Kasumi-1 (cell line): Measurements from ENCODE around the gene TGFBI.

Experiments used
- DNase-seq, 2 experiments: peaks; one replicate each; lab custom pipeline; 2025; lab: John Stamatoyannopoulos, UW

Gene TGFBI

DNA sequence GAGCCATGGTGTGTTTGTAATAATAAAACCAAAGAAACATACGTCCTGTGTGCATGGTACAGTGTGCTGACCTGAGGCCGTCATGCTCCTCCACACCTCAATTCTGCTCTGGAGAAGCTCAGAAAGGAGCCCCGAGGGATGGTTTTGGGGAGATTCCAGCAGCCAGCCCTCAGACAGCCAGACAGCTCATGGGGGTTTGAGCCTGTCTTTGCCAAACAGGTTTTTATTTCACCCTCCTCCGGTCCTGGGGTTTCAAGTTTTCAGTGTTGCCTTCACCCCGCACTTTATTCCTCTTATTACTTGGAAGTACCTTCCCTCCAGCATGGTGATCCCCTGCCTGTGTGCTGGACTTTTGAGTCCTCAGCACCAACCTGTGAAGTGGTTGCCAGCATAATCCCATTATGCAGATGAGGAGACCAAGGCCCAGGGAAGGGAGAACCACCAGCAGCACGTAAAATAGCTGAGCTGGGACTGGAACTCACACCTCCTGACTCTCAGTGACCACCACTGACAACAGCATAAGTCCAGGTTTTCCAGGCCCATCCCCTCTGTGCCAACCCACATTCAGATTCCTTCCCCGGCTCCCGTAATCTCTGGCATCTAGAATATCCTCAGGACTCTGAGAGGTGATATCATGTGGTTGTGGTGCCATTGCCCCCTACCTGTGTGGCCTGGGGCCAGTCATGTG is 35.1 kb downstream of the TGFBI start:
- no peak for DNase-seq

GRCh38 chr5:136064510-136064909 is 35.7 kb downstream of the TGFBI start:
- DNase-seq: no peak

DNA sequence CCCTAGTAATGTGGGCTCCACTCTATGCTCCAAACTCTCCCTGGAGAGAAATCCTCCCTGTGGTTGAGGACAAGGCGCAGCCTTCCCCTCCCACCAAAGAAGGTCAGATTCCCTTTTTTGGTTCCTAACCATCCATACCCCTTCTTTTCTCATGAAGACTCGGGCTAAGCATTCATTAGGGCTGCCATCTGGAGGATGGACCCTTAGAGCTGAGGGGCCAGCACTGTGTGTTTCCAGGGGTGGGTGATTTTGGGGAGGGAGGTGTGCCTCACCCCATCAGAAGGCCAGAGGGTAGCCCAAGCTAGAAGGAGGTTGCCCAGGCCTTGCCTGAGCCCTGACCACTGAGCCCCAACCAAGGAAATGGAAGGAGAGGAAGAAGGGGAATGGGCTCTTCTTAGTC is 36.8 kb downstream of the TGFBI start:
- DNase-seq: no peak

GRCh38 chr5:136066661-136067271 is 38.0 kb downstream of the TGFBI start:
- no peak for DNase-seq

DNA sequence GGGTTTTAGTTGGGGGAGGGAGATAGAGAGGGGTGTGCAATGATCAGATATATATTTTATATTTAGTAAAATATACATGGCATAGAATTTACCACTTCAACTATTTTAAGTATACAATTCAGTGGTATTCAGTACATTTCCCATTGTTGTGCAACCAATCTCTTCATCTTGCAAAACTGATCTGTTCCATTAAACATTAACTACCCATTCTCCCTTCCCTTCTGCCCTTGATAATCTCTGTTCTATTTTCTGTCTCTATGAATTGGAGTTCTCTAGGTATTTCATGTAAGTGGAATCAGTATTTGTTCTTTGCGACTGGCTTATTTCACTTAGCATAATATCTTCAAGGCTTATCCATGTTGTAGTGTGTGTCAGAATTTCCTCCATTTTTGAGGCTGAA is 38.6 kb downstream of the TGFBI start:
- DNase-seq: no peak

DNA sequence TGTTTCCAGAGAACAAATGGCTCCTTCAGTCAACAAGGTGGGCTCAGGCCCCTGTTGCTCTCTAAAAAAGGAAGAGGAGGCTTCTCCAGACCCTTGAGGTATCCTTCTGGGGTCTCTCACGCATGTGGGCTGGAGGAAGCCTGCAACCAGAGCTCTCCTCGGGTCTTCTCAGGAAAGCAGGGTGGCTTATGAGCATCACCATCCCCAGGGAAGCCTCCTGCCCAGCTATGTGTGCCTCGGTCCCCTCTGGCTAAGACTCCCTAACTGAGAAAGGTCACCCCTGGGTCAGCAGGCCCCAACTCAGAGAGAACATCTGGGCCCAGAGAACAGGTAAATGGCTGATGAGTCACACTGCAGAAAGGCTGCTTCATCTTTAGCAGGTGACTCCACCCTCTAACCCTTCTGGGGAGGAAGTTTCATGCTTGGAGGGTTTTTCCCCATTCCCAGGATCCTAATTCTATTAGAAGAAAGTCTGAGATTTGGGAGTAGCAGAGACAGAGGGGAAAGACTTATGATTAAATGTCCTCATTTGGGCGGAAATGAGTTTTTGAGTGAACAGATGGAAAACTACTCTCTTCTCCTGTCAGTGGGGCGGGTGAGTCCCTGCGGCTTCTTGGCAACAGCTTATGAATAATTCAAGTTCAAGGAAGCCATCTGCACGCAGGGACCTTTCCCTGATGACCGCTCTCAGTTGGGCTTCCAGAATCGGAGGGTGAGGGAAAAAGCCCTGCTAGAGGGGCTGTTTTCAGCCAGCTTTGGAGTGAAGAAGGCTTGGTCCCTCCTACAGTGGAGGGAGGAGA is 41.9 kb downstream of the TGFBI start:
- DNase-seq: no peak

DNA sequence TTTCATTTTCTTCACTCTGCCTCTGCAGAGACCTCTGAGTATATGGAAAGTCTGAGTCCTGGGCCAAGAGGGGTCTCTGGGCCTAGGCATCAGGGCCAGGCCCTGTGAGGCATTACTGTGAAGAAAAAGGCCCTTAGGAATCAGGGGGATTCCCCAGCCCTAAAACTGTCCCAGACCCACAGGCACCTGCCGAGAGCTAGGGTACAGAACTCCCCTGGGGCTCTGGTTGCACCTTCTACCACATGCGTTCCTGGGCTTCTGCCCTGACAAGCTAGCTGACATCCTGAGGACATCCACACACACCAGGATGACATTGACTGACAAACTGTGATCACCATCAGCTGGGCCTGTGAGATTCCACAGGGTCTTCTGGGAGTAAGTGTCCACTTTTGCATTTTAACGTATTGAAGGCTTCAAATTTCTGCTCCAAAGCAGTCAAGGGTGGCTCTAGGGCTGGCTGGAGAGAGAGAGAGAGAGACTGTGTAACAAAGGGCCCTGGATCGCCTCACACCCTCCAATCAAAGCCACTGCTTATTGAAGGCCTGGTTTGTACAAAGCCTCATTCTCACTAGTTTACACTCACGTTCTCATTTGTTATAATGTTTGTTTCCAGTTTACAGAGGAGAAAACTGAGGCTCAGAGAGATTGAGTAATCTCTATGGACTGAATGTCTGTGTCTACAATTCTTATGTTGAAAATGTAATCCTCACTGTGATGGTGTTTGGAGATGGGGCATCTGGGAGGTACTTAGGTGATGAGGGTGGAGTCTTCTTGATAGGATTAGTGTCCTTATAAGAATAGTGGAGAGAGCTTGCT is 45.1 kb downstream of the TGFBI start:
- no peak for DNase-seq

DNA sequence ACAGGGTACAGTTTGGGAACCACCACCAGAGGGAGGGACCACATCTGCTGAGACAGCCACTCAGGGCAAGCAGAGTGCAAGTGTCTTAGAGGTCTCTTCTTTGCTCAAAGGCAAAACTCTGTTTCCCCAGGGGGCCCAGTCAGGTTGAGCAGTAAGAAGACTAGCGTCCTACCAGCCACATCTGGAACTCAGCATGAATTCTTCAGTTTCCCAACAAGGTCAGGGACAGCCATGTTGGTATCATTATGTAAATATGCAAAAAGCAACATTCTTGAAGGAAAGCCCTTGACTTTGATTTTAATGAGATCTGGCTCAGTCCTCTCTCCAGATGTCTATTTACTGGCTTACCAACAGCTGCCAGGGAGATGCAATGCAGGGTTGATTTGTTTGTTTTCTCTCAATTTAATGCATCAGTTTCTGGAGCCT is 46.7 kb downstream of the TGFBI start:
- no peak for DNase-seq

GRCh38 chr5:136076067-136076466 is 47.3 kb downstream of the TGFBI start:
- DNase-seq: no peak

DNA sequence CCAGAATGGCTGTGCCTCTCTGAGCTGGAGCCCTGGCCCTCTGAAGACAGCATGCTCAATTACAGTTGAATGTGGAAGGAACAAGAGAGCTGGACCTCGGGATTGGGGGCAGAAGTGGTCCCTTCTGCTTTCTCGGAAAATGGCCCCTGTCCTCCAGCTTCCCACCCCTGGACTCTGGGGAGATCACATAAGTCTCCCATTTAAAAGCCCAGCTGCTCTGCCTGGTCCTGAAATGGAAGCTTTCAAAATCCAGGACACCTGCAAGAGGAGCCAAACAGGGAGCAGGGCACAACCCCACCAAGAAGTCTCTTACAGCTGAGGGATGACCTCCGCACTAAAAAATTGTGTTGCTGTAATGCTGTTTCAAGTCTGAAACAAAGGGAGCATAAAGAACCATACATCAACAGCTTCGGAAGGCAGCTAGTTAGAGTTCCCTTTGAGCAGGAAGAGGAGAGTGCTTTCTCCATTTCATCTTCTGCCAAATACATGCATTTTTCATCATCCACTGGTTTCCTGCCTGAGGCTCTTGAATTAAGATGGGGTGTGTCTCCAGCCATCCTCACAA is 48.2 kb downstream of the TGFBI start:
- DNase-seq: no peak

DNA sequence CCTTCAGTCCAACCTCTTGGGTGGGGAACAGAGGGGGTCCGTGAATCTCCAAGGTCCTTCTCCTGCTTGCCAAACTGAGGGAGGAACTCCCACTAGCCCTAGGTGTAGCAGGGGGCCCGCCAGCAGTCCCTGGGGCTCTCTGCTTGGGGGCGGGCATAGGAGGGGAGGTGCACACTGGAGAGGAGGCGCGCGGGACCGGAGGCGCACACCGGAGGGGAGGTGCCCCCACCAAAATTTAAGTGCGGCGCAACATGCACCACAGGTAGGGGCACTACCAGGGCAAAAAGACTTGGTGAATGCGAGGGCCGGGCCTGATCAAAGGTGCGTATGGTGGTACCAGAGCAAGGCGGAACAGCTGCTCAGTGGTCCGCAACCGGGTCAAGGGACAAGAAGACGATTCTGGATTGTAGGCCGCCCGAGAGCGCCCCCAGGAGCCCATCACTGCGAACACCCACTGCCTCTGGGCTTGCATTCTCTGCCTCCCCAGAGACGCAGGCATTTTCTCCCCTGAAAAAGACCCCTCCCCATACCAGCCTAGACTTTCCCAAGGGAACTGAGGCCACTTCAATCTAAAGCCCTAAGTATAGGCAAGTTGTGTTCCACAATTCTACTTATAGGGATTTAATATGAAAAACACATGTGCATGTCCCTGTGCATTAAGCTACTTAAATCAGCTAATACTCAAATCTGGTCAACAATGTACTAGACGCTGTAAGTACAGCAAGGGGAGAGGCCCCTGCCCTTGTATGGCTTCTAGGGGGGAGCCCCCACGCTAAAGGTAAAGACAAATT is 50.6 kb downstream of the TGFBI start:
- DNase-seq: no peak

DNA sequence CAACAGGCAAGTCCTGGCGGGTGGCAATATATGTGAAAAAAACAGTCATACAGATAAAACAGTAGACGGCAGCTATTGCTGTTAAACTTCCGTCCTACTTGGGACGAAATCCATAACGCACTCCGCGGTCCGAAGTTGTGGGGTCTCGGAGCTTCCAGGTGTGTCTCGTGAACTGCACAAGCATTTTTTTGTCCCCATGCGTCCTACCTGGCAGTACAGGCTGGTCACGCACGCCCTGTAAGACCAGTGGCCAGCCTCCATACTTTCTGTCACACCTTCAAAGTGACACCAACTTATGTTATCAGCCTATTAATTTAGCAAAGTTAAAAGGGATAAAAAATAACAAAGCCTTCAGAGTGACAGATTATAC is 51.3 kb downstream of the TGFBI start:
- no peak for DNase-seq

- DNase-seq: no peak
Observed at GRCh38 chr5:136080483-136081216, 51.9 kb downstream of the TGFBI start.

DNA sequence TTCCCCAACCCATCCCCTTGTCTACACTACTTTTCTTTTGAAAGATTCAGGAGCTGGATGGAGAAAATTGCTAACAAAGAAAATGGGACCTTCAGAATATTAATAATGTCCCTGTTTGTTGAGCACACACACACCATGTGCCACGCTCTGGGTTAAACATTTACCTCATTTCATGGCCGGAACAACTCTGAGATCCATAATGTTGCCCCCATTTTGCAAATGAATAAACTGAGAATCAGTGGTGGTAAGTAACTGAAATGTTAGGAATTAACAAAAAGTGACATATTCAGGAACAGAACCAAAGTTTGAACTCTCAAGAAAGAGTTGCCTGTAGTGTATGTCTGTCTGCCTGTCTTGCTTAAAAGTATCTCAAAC is 52.4 kb downstream of the TGFBI start:
- no peak for DNase-seq

DNA sequence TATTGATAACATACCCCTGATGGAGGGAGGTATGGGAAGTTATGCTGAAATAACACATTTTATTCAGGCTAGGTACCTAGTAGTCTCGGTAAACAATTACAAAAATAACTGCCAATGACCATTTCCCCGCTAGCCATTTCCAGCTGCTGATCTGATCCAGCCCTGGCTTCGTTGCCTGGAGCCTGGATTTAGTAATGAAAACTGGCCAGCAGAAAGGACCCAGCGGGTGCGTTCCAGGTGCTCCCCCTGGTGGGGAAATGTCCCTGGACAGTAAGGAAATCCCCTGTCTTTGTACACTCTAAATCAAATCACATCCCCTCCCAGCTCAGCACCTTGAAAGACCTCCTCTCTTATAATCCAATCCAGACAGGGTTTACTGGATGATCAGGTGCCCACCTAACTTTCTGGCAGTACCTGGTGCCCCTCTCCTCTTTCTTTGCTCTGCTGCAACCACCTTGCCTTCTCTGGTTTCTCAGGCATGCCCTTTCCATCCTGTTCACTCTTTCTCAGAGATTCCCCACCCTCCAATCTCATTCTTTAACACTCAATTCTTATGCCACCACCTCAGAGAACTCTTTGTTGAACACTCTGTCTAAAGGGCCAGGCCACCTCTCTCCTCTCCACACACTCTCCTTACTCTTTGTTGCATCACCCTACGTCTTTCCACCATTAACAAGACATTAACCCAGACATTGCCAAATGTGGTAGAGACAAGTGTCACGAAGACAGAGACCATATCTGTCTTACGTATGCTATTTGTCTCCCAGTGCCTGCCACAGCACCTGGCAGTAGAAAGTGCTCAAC is 53.8 kb downstream of the TGFBI start:
- DNase-seq: peak; percentile 50 to 59

DNA sequence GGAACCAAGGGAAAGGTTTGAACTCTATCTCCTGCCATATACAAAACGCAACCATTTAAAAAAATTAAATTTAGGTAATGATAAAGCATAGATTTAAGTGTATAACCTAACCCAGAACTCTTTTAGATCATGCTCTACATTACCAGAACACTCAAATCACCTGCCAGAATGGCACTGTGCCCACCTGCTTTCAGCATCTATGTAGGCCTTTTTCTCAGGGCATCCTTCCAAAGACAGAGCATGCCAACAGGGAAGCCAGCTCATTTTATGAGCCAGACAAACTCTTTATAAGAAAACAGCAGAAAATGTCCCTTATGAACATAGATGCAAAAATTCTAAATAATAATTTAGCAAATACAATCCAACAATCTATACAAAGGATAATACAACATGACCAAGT is 55.9 kb downstream of the TGFBI start:
- no peak for DNase-seq

GRCh38 chr5:136086783-136087566 is 58.2 kb downstream of the TGFBI start:
- no peak for DNase-seq

- no peak for DNase-seq
Observed at GRCh38 chr5:136087961-136088871, 59.4 kb downstream of the TGFBI start.
